Measurements from ENCODE around the gene PNMA1.

The PNMA1 gene

GRCh38 chr14:73694083-73694482 lies 20.1 kb downstream of the PNMA1 start:
- H3K4me3 ChIP-seq (IDR thresholded peaks at IDR 0.05; ENCODE audit: insufficient read depth, low read depth, low read length) = no peak overlapping the region
- H3K4me1 ChIP-seq (ENCODE audit: low read depth, poor library complexity, severe bottlenecking) = peaks cover 11% of the 10 kb centered on the region
- H3K4me2 ChIP-seq = no peak overlapping the region
- H3K27me3 ChIP-seq (ENCODE audit: insufficient read depth, low read depth) = no peaks in the 10 kb centered on the region
- no peaks in the 10 kb centered on the region for H4K20me1 ChIP-seq (ENCODE audit: insufficient read depth)
- no peaks in the 10 kb centered on the region for H3K36me3 ChIP-seq (ENCODE audit: insufficient read depth)
- H3K79me2 ChIP-seq (ENCODE audit: insufficient read depth, low read depth) = no peaks in the 10 kb centered on the region
- no peak overlapping the region for H3K9ac ChIP-seq
- H3K27ac ChIP-seq = no peak overlapping the region
- no peak overlapping the region for H2AFZ ChIP-seq (ENCODE audit: low read depth)
- TF ChIP-seq CTCF (conservative IDR thresholded peaks at IDR 0.05; ENCODE audit: low read depth, low read length) = no peak

- Histone ChIP-seq H3K27ac (no peak overlapping the region), H3K27me3 (ENCODE audit: insufficient read depth, low read depth) (no peaks in the 10 kb centered on the region), H3K36me3 (ENCODE audit: insufficient read depth) (no peaks in the 10 kb centered on the region), H3K4me3 (IDR thresholded peaks at IDR 0.05; ENCODE audit: insufficient read depth, low read depth, low read length) (no peak overlapping the region), H3K9ac (no peak overlapping the region), H3K4me1 (ENCODE audit: low read depth, poor library complexity, severe bottlenecking) (no peaks in the 10 kb centered on the region), H4K20me1 (ENCODE audit: insufficient read depth) (no peaks in the 10 kb centered on the region), H3K79me2 (ENCODE audit: insufficient read depth, low read depth) (no peaks in the 10 kb centered on the region), H2AFZ (ENCODE audit: low read depth) (no peak overlapping the region), H3K4me2 (no peak overlapping the region)
- no peak for TF ChIP-seq CTCF (conservative IDR thresholded peaks at IDR 0.05; ENCODE audit: low read depth, low read length)
These were observed 27.3 kb downstream of the PNMA1 start for GRCh38 chr14:73686901-73687300.

GRCh38 chr14:73685328-73685727 lies 28.9 kb downstream of the PNMA1 start:
- Histone ChIP-seq H3K9ac (no peak overlapping the region), H3K4me3 (IDR thresholded peaks at IDR 0.05; ENCODE audit: insufficient read depth, low read depth, low read length) (no peak overlapping the region), H2AFZ (ENCODE audit: low read depth) (no peak overlapping the region), H3K4me1 (ENCODE audit: low read depth, poor library complexity, severe bottlenecking) (no peaks in the 10 kb centered on the region), H3K79me2 (ENCODE audit: insufficient read depth, low read depth) (no peaks in the 10 kb centered on the region), H3K27ac (no peak overlapping the region), H3K36me3 (ENCODE audit: insufficient read depth) (no peaks in the 10 kb centered on the region), H4K20me1 (ENCODE audit: insufficient read depth) (no peaks in the 10 kb centered on the region), H3K27me3 (ENCODE audit: insufficient read depth, low read depth) (no peaks in the 10 kb centered on the region), H3K4me2 (no peak overlapping the region)
- no peak for TF ChIP-seq CTCF (conservative IDR thresholded peaks at IDR 0.05; ENCODE audit: low read depth, low read length)

GRCh38 chr14:73684627-73685026 lies 29.6 kb downstream of the PNMA1 start:
- H3K79me2 ChIP-seq (ENCODE audit: insufficient read depth, low read depth) = no peaks in the 10 kb centered on the region
- H3K27ac ChIP-seq = no peak overlapping the region
- no peaks in the 10 kb centered on the region for H3K27me3 ChIP-seq (ENCODE audit: insufficient read depth, low read depth)
- H3K9ac ChIP-seq = no peak overlapping the region
- H3K36me3 ChIP-seq (ENCODE audit: insufficient read depth) = no peaks in the 10 kb centered on the region
- H3K4me1 ChIP-seq (ENCODE audit: low read depth, poor library complexity, severe bottlenecking) = no peaks in the 10 kb centered on the region
- H4K20me1 ChIP-seq (ENCODE audit: insufficient read depth) = no peaks in the 10 kb centered on the region
- H2AFZ ChIP-seq (ENCODE audit: low read depth) = no peak overlapping the region
- H3K4me2 ChIP-seq = no peak overlapping the region
- no peak for TF ChIP-seq CTCF (conservative IDR thresholded peaks at IDR 0.05; ENCODE audit: low read depth, low read length)
- no peak overlapping the region for H3K4me3 ChIP-seq (IDR thresholded peaks at IDR 0.05; ENCODE audit: insufficient read depth, low read depth, low read length)

GRCh38 chr14:73680821-73681220 lies 33.4 kb downstream of the PNMA1 start:
- Histone ChIP-seq H2AFZ (ENCODE audit: low read depth) (no peak overlapping the region), H3K9ac (no peak overlapping the region), H3K4me1 (ENCODE audit: low read depth, poor library complexity, severe bottlenecking) (no peaks in the 10 kb centered on the region), H3K4me2 (no peak overlapping the region), H3K4me3 (IDR thresholded peaks at IDR 0.05; ENCODE audit: insufficient read depth, low read depth, low read length) (no peak overlapping the region), H3K27me3 (ENCODE audit: insufficient read depth, low read depth) (no peaks in the 10 kb centered on the region), H3K27ac (no peak overlapping the region), H4K20me1 (ENCODE audit: insufficient read depth) (no peaks in the 10 kb centered on the region), H3K36me3 (ENCODE audit: insufficient read depth) (no peaks in the 10 kb centered on the region), H3K79me2 (ENCODE audit: insufficient read depth, low read depth) (no peaks in the 10 kb centered on the region)
- TF ChIP-seq CTCF (conservative IDR thresholded peaks at IDR 0.05; ENCODE audit: low read depth, low read length) = no peak

All from KMS-11 (cell line).